ENCODE measurements around the gene UPK3BL2.
A peak's percentile ranks its signal among the peaks of the same experiment; 100 is the strongest.
"Not testable (repeated sequence)": the region's sequence is repeated elsewhere in the genome, so short reads cannot be mapped to it uniquely, and the experiment has no call there.

Gene UPK3BL2

DNA sequence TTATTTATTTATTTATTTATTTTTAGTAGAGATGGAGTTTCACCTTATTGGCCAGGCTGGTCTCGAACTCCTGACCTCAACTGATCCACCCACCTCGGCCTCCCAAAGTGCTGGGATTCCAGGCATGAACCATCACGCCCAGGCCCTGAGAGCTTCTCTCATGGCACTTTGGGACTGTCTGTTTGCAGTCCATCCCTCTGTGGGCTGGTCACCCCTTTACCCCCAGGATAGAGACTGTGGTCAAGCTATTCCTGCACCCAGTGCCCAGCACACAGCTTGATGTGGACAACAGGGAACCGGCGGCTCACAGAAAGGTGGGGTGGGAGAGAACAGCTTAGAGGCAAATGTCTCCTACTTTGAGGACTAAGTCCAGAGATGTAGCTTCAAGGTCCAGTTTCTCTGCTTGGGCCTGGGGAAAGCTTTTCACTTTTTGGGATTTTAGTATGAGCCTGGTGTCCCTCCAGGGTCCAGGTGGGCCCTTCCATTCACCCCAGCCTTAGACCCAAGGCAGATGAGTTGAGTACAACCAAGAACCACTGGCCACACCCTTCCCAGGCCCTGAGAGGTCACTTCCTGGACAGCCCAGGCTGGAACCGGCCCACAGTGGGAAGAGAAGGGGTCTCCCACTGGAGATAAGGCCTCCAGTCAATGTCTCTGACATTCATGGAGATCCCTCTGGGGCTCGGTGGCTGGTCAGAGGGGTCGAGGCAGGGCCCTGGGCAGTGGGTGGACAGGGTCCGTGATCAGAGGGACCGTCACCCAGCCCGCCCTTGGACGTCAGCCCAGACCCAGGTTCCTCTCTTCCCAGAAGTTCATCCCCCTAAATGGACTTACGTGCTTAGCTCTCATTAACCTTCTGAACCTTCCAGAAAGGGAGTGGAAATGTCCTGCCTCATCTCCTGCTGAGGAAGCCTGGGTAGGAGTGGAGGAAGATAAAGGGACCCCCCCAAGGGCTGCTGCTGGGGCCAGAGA, 15.4 kb downstream of the UPK3BL2 start:
- DNase-seq, result not testable (repeated sequence)

GRCh38 chr7:102527182-102527581, 16.3 kb downstream of the UPK3BL2 start:
- DNase-seq, result not testable (repeated sequence)

DNA sequence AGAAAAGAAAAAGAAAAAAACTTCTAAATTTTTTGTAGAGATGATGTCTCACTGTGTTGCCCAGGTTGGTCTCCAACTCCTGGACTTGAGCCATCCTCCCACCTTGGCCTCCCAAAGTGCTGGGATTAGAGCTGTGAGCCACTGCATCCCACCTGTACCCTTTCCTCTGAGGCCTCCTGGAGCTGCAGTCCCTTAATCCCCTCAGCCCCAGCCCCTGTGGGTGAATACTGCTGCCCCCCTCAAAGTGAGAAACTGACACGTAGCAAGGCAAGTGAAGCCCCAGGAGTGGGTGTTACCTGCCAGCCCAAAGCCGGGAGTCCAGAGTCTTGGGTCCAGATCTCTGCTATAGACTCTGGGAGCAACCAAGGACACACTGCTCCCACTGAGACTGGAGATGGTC, 18.7 kb downstream of the UPK3BL2 start:
- not testable (repeated sequence) for DNase-seq

- not testable (repeated sequence) for DNase-seq
These were observed 22.7 kb downstream of the UPK3BL2 start for GRCh38 chr7:102520797-102521196.

GRCh38 chr7:102517550-102518147, 25.8 kb downstream of the UPK3BL2 start, which contains the start of gene RASA4B:
Gene RASA4B (minus strand): TSS chr7:102517777. CDS start chr7:102517710, 67 bp downstream.
- peak; percentile 52 for DNase-seq

- DNase-seq, result not testable (repeated sequence)
These were observed 26.5 kb downstream of the UPK3BL2 start for GRCh38 chr7:102516951-102517350.

GRCh38 chr7:102515889-102516288, 27.6 kb downstream of the UPK3BL2 start:
- not testable (repeated sequence) for DNase-seq

- DNase-seq, result not testable (repeated sequence)
These were observed 28.4 kb downstream of the UPK3BL2 start for GRCh38 chr7:102514881-102515721.

- peak; percentile 94 for DNase-seq
These were observed 30.8 kb downstream of the UPK3BL2 start for GRCh38 chr7:102512642-102513221.

GRCh38 chr7:102511860-102512522, 31.5 kb downstream of the UPK3BL2 start:
- not testable (repeated sequence) for DNase-seq

- DNase-seq, result not testable (repeated sequence)
These were observed 32.9 kb downstream of the UPK3BL2 start for GRCh38 chr7:102510575-102510974.

DNA sequence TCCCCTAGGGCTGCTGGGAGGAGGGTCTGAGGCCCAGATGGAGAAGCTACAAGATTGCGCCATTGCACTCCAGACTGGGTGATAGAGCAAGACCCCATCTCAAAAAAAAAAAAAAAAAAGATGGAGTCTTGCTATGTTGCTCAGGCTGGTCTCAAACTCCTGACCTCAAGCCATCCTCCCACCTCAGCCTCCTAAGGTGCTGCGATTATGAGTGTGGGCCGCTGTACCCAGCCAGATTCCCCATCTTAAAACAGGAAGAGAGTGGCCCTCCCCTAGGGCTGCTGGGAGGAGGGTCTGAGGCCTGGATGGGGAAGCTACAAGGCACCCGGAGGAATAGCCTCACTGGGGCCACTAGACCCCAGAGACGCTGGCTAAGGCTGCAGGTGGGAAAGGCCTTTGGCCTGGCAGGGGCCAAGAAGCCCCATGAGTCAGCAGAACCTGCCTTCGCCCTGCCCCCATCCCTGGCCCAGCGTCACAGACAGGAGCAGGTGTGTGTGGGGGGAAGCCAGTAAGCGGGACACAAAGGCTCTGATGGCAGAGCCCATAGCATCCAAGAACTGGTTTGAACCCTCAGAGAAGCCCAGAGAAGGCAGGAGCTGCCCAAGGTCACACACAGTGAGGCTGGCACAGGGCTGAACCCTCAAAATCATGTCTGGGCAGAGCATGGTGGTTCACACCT, 35.9 kb downstream of the UPK3BL2 start:
- not testable (repeated sequence) for DNase-seq

- DNase-seq, result not testable (repeated sequence)
These were observed 38.0 kb downstream of the UPK3BL2 start for GRCh38 chr7:102505298-102506185.

- not testable (repeated sequence) for DNase-seq
These were observed 40.4 kb downstream of the UPK3BL2 start for GRCh38 chr7:102503141-102503540.

GRCh38 chr7:102498321-102498720, 45.2 kb downstream of the UPK3BL2 start:
- not testable (repeated sequence) for DNase-seq

GRCh38 chr7:102497308-102497707, 46.2 kb downstream of the UPK3BL2 start:
- not testable (repeated sequence) for DNase-seq

DNA sequence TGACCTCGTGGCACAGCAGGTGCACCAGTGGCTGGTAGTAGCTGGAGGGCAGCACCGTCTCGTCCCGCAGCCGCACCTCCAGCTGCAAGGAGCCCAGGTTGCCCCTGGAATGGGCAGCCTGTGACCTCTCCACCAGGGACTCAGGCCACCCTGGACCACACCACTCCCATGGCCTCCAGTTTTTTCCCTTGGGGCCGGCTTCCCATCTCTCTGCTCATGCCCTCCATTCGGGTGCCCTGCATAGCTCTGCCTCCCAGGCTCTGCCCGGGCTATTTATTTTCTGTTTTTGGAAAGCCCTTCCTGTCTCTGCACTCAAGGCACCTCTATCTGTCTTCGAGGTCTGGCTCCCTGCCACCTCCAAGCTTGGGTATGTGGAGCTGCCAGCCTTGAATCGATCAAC, 46.6 kb downstream of the UPK3BL2 start:
- DNase-seq, result peak; percentile 24

GRCh38 chr7:102494473-102495149, 48.9 kb downstream of the UPK3BL2 start:
- DNase-seq, result not testable (repeated sequence)

- not testable (repeated sequence) for DNase-seq
These were observed 49.5 kb downstream of the UPK3BL2 start for GRCh38 chr7:102494026-102494425.
